ENCODE results near the gene WTAP.
"Not testable (repeated sequence)": the region's sequence is repeated elsewhere in the genome, so short reads cannot be mapped to it uniquely, and the experiment has no call there.

WTAP gene

GRCh38 chr6:159693894-159694545 is 33.3 kb upstream of the WTAP start:
- DNase-seq (ENCODE audit: low read depth): no peak

DNA sequence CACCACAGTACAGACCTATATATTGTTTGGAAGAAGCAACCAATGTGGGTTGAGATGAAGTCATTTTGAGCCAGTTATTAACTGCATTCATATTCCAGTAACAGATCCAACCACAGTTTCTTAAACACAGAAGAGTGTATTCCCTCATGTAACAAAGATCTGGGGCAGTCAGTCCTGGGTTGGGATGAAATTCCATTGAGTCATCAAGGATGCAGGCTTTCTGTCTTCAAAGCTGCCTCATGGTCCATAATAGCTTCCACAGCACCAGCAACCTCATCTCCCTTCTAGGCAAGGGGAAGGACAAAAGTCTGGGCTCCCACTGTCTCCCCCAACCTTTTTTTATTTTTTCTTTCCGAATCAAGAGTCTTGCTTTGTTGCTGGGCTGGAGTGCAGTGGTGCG is 31.3 kb upstream of the WTAP start:
- no peak for DNase-seq (ENCODE audit: low read depth)

DNA sequence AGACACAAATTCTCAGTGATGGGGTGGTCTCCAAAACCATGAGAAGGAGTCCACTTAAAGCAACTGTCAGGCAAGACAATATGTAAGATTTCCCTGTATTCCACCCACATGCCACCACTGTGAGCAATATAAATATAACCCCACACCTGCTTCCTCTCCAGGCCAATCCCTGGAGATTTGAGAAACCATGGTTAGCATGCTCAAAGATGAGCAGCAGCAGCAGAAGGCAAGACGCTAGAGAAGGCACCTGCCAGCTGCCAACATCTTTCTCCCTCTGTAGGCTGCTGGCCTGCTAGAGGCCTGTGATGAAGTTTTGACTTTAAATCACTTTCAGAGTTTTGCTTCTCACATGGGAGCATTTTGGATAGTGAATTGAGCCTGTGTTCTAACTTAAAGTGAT is 26.3 kb upstream of the WTAP start:
- no peak for DNase-seq (ENCODE audit: low read depth)

GRCh38 chr6:159701413-159701999 is 25.8 kb upstream of the WTAP start:
- DNase-seq (ENCODE audit: low read depth): no peak

DNA sequence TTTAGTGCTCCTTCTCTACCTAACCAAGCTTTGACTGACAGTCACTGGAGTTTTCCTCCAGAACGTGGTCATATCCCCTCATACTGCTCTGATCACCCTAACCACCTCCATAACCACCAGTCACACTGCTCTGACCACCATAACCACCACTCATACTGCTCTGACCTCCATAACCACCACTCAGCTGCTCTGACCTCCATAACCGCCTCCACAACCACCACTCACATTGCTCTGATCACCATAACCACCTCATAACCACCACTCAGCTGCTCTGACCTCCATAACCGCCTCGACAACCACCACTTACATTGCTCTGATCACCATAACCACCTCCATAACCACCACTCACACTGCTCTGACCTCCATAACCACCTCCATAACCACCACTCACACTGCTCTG is 16.7 kb upstream of the WTAP start:
- not testable (repeated sequence) for DNase-seq (ENCODE audit: low read depth)

DNA sequence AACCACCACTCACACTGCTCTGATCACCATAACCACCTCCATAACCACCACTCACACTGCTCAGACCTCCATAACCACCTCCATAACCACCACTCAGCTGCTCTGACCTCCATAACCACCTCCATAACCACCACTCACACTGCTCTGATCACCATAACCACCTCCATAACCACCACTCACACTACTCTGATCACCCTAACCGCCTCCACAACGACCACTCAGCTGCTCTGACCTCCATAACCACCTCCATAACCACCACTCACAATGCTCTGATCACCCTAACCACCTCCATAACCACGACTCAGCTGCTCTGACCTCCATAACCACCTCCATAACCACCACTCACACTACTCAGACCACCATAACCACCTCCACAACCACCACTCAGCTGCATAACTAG is 14.9 kb upstream of the WTAP start:
- not testable (repeated sequence) for DNase-seq (ENCODE audit: low read depth)

- DNase-seq (ENCODE audit: low read depth): no peak
Observed at GRCh38 chr6:159713984-159714383, 13.3 kb upstream of the WTAP start.

DNA sequence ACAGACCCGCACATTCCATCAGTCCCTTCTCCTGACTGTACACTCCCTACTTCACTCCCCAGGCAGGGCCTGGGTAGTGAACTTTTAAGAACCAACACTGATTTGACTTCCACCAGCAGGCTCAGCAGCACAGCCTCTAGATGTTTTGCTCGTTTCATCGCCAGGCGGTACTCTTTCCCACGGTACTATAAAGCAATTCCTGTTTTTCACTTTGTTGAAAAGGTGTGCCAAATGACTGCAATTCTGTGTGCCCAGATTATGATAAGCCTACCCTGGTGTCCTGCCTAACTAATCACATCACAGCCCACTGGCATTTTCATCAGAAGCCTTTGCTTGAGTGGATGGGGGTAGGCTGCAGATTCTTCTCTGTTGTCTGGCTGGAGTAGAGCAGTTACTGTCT is 12.9 kb upstream of the WTAP start:
- DNase-seq (ENCODE audit: low read depth): no peak

DNA sequence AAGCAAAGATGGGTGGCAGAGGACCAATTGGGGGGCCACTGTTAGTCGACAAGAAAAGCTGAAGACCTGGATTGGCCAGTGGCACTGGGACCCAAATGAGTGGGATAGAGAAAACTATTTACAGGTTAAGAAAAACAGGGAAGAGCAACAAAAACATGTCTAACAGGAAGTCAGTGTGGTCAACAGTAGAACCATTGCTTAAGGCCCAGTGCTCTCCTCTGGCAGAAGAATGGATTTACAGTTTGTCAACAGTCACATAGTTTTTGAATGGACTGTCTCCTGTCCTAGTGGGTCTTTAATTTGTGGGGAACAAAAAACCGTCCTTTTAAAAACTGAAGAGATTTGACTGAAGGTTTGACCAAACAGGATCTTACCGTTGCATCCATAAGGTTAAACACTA is 12.1 kb upstream of the WTAP start:
- no peak for DNase-seq (ENCODE audit: low read depth)

DNA sequence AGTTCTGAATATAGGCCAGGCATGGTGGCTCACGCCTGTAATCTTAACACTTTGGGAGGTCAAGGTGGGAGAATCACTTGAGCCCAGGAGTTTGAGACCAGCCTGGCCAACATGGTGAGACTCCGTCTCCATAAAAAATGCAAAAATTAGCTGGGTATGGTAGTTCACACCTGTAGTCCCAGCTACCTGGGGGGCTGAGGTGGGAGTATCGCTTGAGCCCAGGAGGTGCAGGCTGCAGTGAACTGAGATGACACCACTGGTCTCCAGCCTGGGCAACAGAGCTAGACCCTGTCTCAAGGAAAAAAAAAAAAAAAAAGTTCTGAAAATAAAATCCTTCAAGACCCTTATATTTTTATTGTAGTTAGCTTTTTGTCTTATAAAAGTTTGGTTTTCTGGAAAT is 11.7 kb upstream of the WTAP start:
- no peak for DNase-seq (ENCODE audit: low read depth)

DNA sequence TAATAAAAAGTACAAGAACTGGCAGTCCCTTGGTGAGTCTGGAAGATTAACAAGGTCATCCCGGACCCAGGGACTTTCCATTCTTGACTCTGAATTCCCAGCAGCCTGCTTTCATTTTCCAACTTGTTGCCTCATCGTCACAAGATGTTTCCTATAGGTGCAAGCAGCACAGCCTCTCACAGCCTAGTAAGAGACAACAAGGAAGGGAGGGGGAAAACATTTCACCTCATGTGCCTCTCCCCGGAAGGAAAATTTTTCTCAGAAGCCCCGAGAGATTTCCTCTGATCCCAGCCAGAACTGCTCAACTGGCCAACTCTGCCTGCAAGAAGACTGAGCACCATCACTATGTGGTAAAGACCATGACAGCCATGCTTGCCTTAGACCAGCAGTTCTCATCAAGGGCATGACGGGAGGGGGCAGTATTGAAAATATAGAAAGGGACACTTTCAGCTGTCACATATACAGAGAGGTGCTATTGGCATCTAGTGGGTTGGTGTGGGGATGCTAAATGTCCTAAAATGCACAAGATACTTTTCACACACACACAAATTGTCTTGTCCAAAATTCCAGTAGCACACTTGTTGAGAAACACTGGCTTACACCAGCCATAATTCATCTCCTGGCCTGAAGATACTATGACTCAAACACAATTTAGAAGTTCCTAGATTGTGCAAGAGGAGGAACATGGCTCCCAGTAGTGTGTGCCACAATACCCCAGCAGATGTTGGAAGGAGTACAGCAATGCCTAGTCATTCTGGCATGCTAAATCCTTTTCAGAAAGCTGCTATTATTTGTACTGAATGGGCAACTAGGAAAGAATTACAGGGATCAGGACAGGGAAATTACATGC is 10.8 kb upstream of the WTAP start:
- DNase-seq (ENCODE audit: low read depth): peak; percentile 73

DNA sequence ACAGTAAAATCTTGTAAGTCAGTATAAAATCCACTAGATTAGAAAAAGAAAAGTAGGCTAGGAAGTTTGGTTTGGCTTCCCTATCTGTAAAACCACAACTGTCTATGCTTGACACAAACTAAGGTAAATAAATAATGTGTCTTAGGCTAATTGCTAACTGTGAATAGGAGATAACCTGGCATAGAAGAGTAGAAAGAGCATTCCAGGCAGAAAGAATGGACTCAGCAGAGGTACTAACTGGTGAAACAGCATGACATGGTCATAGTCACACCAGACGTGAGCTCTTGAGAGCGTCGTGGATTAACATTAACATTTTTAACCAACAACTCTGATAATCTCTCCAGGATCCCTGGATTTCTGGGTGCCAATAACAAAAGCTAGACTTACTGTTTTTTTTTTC is 8.7 kb upstream of the WTAP start:
- no peak for DNase-seq (ENCODE audit: low read depth)

DNA sequence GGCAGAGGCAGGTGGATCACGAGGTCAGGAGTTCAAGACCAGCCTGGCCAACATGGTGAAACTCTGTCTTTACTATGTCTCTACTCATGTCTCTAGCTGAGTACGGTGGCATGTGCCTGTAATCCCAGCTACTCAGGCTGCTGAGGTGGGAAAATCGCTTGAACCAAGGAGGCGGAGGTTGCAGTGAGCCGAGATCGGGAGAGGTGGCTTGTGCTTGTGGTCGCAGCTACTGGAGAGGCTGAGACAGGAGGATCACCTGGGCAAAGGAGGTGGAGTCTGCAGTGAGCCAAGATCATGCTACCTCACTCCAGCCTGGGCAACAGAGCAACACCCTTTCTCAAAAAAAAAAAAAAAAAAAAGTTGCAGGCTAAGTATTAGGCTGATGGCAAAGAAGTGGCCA is 8.0 kb upstream of the WTAP start:
- no peak for DNase-seq (ENCODE audit: low read depth)

DNA sequence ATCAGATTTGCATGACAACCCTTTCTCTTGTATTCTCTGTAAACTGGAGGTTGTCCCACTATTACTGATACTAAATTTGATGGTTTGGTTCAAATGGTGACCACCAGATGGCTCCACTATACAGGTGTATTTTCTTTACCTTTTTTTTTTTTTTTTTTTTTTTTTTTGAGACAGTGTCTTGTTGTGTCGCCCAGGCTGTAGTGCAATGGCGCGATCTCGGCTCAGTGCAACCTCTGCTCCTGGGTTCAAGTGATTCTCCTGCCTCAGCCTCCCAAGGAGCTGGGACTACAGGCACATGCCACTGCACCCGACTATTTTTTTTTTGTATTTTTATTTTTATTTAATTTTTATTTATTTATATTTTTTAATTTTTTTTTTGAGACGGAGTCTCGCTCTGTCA is 6.6 kb upstream of the WTAP start:
- DNase-seq (ENCODE audit: low read depth): no peak

- not testable (repeated sequence) for DNase-seq (ENCODE audit: low read depth)
Observed at GRCh38 chr6:159721981-159722380, 5.3 kb upstream of the WTAP start.

DNA sequence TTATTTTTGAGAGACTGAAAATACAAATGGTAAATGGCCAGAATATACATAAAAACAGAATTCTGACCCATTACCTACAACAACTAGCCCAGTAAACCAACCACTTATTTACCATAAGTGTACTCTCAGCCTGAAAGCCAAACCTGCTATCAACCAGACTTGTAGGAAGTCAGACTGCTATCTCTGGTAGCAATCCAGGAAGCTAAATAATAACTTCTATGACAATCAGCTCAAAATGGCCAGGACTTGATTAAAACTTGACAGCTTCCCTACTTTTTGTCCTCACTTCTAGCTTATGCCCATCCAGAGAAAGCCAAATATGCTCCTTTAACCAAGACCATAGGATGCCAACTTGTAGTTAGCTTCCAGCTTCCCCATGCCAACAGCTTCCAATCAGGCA is 4.7 kb upstream of the WTAP start:
- no peak for DNase-seq (ENCODE audit: low read depth)

DNA sequence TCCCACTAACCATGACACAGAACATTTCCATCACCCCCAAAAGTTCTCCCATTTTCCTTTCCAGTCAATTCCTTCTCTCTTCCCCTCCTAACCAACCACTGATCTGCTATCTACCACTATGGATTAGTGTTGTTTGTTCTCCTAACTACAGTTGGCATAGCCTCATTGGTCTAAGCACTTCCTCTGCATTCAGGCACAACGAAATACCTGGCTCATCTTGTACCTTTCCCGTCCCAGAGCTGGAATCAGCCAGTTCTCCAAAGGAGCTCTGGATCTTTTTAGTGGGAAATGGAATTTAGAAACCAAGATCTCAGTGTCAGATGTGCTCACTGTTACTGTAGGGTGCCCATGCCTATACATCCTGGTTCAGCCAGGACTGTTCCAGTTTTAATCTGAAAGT is 4.0 kb upstream of the WTAP start:
- DNase-seq (ENCODE audit: low read depth): no peak

DNA sequence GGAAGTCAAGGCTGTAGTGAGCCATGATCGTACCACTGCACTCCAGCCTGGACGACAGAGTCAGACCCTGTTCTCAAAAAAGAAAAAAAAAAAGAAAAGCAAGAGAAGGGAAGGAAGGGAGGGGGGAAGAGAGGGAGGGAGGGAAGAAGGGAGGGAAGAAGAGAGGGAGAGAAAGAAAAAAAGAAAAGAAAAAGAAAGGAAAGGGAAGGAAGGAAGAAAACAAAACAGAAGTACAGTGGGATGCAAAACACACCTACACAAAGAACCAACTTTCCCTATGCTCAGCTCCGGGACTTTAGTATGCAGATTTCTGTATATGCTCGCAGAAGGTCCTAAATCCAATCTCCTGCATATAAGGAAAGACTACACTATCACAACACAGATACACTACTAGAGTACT is 2.5 kb upstream of the WTAP start:
- DNase-seq (ENCODE audit: low read depth): no peak

DNA sequence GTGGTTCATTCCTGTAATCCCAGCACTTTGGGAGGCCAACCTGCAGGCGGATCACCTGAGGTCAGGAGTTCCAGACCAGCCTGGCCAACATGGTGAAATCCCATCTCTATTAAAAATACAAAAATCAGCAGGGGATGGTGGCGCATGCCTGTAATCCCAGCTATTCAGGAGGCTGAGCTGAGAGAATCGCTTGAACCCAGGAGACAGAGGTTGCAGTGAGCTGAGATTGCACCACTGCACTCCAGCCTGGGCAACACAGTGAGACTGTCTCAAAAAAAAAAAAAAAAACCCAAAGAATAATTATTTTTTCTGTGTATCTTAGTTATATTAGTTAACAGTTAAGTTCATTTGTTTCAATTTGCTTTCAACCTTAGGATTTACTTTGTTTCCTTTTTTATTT is 2.1 kb upstream of the WTAP start:
- DNase-seq (ENCODE audit: low read depth): not testable (repeated sequence)

- DNase-seq (ENCODE audit: low read depth): no peak
Observed at GRCh38 chr6:159726255-159726917, 920 bp upstream of the WTAP start.

DNA sequence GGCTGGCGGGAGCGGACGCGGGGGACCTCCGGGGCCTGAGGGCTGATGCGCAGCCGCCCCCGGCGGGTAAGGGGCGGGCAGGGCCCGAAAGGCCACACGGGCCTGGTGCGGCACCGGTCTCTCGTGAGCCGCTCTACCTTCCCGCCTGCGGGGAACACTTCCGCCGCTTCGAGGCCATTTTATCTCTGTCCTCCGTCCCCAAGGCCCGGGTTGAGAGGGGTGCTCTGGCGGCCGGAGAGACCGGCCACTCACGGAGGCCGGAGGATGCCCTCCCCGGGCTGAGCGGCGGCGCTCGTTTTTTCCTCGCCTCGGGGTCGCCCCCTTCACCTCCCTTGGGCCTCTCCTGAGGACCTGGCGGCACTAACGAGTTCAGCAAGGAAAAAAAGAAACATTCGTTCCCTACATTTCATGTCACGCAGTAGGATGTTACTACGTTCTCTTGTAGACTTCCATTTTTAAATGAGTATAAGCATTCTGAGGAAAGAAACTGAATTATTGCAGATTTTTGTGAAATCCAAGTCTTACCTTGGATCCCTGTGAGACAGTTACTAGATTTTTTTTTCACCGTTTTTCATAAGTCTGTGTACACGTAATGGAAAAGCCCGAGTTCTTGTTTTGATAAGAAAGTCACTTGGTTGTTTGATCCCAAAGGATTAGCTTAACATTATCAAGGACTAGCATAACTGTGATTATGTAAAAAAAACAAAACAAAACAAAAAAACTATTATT is 575 bp downstream of the WTAP start:
- no peak for DNase-seq (ENCODE audit: low read depth)

DNA sequence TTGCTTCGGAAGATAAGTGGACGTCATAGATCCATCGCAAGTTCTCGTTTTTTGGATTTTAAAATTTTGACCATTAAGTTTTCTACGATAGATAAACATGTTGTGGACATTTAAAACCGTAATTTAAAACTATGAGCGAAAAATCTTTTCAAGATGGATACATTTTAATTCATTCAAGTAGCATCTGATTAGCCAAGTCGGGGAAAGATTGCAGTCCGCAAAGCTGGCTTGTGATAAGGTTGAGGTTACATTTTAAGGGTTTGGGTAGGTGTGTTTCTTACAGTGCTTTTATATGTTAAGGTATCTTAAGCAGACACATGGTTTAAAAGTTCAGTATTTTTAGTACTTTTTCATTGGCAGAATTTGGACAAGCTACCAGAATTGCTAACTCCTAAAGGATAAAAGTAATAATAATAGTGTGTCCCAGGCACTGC is 1.2 kb downstream of the WTAP start:
- no peak for DNase-seq (ENCODE audit: low read depth)
